AG04450 (cell line): ENCODE results near the gene TLE2. TPM values are rescaled to one million over a fixed set of nuclear protein-coding genes. Genes with fewer than 3 reads are reported as not detected.

ENCODE experiments used
- CTCF ChIA-PET: fragments of 300-600, 350-600 bp; formaldehyde crosslinking; extraction: SDS; loops from one replicate; lab custom pipeline; 2022; ENCODE audit warnings: antibody characterized with exemption, inconsistent platforms; lab: Charles Lee
- POLR2A ChIA-PET: fragments of 350-600 bp; formaldehyde crosslinking; extraction: SDS; loops from one replicate; lab custom pipeline; 2021; ENCODE audit warnings: antibody characterized with exemption, inconsistent platforms; lab: Yijun Ruan, JAX
- DNase-seq: peaks from one replicate; pipeline ENCODE4 v3.0.0-alpha.2; 2011; ENCODE audit warnings: low read depth, low spot score
- H3K27ac ChIP-seq: one replicate; pipeline ENCODE4 v1.5.1; 2012; ENCODE audit warnings: low read depth, low read length, control low read depth
- H3K27me3 ChIP-seq: one replicate; pipeline ENCODE4 v1.6.0; 2012; ENCODE audit warnings: low read length; ENCODE audit not compliant: control insufficient read depth, insufficient read depth
- H3K4me3 ChIP-seq: 2 replicates; pipeline ENCODE4 v1.5.1; 2011; ENCODE audit warnings: mild to moderate bottlenecking, low read depth, low read length, control low read depth
- H3K9me3 ChIP-seq: 2 replicates; pipeline ENCODE4 v1.5.1; 2012; ENCODE audit warnings: low read length; ENCODE audit not compliant: control insufficient read depth, insufficient read depth
- polyA minus RNA-seq: library from RNA; depleted of rRNA, polyadenylated mRNA; stranded (reverse); fragments of >200 nt; gene quantifications from 2 replicates; pipeline ENCODE4 v1.2.3, GENCODE V29; 2011; rRNA and poly(A)+ RNA removed
- polyA plus RNA-seq: library from polyadenylated mRNA; depleted of rRNA; stranded (reverse); fragments of >200 nt; gene quantifications from 2 replicates; pipeline ENCODE4 v1.2.3, GENCODE V29; 2011; rRNA removed
- TF ChIP-seq, protein P1 (sequence below): IDR thresholded peaks from 2 replicates; pipeline ENCODE4 v1.5.1; 2011; ENCODE audit warnings: low read depth, low read length, control low read depth, inconsistent platforms

Gene TLE2
- polyA plus RNA-seq (0.47 and 0.82 TPM in 2 replicates), polyA minus RNA-seq (0.30 and 0.60 TPM in 2 replicates)

DNA sequence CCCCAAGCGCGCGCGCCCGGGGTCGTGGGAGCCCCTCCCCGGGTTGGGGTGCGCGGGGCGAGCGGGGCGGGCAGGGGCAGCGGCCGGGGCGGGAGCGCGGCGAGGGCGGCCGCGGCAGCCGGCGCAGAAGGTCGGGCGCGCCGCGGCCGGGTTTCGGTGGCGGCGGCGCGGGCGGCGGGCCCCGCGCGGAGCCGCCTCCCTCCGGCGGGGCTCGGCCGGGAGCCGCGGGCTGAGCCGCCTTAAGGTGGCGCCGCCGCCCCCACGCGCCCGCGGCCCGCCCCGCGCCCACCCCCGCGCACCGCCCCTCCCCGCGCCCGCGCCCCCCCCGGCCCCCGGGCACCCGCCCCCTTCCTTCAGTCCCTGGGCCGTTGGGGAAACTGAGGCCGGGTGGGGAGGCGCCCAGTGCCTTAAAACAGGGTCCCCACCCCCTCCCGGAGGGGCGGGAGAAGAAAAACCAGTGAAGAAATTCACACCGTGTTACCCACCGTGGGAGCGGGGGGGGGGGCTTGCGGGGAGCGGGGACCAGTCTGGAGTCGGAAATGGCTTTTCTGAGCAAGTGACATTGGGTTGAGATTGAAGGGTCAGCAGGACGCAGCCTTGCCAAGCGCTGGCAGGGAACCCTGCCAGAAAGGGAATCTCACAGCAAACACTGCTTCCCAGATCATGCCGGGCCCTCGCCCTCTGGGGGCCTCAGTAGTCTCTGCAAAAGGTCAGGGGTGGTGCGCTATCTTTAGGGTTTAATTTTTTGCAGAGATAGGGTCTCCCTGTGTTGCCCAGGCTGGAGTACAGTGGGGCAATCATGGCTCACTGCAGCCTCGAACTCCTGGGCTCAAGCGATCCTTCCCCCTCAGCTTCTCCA is at the start of gene TLE2:
TSS of gene TLE2 (minus strand) at position 216 of the 859 bp plus-strand sequence. CDS start 376 bp downstream, outside the sequence.
- Histone ChIP-seq H3K27me3 (peaks cover 60% of the 10 kb centered on the region), H3K9me3 (no peaks in the 10 kb centered on the region; the same call in 1 of the 2 replicates), H3K4me3 (peak within 1 kb of the TSS; percentile 41), H3K27ac (no peak within 1 kb of the TSS)
- ChIA-PET POLR2A (no interaction called here), CTCF (no interaction called here)
- DNase-seq, result no peak
- TF ChIP-seq, protein P1, sequence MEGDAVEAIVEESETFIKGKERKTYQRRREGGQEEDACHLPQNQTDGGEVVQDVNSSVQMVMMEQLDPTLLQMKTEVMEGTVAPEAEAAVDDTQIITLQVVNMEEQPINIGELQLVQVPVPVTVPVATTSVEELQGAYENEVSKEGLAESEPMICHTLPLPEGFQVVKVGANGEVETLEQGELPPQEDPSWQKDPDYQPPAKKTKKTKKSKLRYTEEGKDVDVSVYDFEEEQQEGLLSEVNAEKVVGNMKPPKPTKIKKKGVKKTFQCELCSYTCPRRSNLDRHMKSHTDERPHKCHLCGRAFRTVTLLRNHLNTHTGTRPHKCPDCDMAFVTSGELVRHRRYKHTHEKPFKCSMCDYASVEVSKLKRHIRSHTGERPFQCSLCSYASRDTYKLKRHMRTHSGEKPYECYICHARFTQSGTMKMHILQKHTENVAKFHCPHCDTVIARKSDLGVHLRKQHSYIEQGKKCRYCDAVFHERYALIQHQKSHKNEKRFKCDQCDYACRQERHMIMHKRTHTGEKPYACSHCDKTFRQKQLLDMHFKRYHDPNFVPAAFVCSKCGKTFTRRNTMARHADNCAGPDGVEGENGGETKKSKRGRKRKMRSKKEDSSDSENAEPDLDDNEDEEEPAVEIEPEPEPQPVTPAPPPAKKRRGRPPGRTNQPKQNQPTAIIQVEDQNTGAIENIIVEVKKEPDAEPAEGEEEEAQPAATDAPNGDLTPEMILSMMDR, result no peak

DNA sequence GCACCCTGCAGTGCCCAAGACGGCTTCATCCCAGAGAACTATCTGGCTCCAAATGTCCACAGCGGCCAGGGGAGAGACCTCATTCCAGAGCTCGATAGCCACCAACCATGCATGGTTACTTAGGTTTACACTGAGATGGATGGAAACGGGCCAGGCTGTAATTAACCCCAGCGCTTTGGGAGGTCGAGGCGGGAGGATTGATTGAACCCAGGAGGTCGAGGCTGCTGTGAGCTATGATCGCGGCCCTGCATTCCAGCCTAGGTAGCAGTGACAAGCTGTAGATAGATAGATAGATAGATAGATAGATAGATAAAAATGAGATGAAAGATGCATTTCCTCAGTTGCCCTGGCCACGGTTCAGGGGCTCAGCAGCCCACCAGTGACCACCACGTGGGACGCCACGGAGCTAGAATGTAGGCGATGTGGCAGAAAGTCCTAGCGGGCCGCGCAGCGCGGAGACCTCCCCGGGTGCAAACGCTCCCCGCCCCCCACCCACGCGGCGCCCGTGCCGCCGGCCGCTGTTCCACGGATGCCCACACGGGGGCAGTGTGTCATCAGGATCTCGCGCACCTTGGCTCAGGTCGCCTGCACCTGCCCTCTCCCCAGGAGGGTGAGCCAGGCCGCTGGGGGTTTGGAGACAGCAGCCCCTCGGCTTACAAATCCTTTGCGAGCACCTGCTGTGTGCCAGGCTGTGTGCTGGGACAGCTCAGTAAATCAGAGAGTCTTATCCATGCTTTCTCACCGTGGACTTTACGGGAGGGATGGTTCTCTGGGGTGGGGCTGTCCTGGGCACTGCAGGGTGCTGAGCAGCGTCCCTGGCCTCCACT is 46.7 kb upstream of the TLE2 start:
- Histone ChIP-seq H3K27me3 (no peaks in the 10 kb centered on the region), H3K9me3 (no peaks in the 10 kb centered on the region), H3K4me3 (peak overlapping the region; percentile 43), H3K27ac (no peak overlapping the region)
- ChIA-PET CTCF (interaction anchor here (0.5 to 2.4 kb wide), 26 partner anchors 9 to 153 kb away, joined by 3 to 14 read pairs (median 4); partner anchors contain the start of gene TLE5), POLR2A (interaction anchor here (1.2 kb wide), 1 partner anchor 19 kb away, joined by 3 read pairs; no protein-coding TSS in a partner anchor)
- DNase-seq, result no peak
- TF ChIP-seq, protein P1, result peak; percentile 85

DNA sequence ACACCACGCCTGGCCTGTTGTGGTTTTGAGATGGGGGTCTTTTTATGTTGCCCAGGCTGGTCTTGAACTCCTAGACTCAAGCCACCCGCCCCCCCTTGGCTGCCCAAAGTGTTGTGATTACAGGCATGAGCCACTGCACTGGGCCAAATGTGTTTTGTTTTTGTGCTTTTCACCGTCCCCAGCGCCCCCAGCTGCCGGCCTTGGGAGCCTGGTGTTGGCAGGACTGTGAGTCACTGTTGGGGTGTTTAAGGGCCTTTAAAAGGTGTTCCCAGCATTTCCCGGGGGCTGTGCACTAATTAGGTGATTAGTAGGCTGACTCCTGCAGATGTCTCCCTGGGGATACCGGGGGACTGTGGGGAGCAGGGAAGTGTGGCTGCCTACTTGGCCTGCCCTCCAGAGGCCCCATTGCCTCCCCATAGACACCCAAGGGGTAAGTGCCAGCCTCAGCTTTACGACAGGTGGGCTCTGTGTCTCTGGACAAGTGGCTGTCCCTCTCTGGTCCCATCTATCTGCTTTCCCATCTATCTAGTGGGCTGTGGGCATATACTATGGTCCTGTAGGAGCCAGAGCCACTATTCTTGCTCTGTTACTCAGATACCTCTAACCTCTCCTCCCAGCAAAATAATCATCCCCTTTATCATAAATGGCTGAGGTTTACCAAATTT is 45.0 kb upstream of the TLE2 start:
- TF ChIP-seq, protein P1, result no peak
- ChIA-PET CTCF (interaction anchor here (0.6 kb wide), 1 partner anchor 361 kb away, joined by 3 read pairs; no protein-coding TSS in a partner anchor), POLR2A (no interaction called here)
- no peak for DNase-seq
- no peak overlapping the region for H3K27ac ChIP-seq
- H3K27me3 ChIP-seq, result no peaks in the 10 kb centered on the region
- no peak overlapping the region for H3K4me3 ChIP-seq
- H3K9me3 ChIP-seq, result no peaks in the 10 kb centered on the region

DNA sequence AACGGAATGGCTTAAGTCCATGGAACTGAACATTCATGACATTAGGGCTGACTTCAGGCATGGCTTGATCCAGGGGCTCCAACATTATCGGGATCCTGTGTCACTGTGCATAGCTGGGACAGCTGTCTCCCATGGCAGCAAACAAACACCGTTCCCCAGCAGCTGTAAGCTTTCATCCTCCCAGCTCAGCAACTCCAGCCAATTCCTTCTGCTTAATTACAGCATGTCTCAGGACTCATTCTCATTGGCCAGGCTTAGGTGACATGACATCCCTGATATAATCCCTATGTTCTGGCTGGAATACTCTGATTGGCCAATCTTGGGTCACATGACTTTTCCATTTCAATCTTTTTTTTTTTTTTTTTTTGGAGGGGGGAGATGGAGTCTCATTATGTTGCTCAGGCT is 44.1 kb upstream of the TLE2 start:
- Histone ChIP-seq H3K27ac (no peak overlapping the region), H3K9me3 (no peaks in the 10 kb centered on the region), H3K27me3 (no peaks in the 10 kb centered on the region), H3K4me3 (no peak overlapping the region)
- ChIA-PET CTCF (interaction anchor here (1.0 kb wide), 2 partner anchors 36 to 122 kb away, joined by 3 to 4 read pairs; no protein-coding TSS in a partner anchor), POLR2A (interaction anchor here (0.7 to 1.0 kb wide), 5 partner anchors 9 to 122 kb away, joined by 5 to 14 read pairs (median 6); no protein-coding TSS in a partner anchor)
- TF ChIP-seq, protein P1, result no peak
- DNase-seq, result peak; percentile 46
